Stimulated activated CD4-positive, alpha-beta T cell treated with anti-CD3 and anti-CD28 coated beads, Interleukin-2, amount 100 ng/mL, for 24 hours (primary cell): ENCODE data around the gene PRKAG2.
"Not testable (repeated sequence)": the region's sequence is repeated elsewhere in the genome, so short reads cannot be mapped to it uniquely, and the experiment has no call there.

Experiments
- DNase-seq, 2 donors: peaks; one replicate each; pipeline ENCODE4 v3.0.0-alpha.2; 2020

Gene PRKAG2

DNA sequence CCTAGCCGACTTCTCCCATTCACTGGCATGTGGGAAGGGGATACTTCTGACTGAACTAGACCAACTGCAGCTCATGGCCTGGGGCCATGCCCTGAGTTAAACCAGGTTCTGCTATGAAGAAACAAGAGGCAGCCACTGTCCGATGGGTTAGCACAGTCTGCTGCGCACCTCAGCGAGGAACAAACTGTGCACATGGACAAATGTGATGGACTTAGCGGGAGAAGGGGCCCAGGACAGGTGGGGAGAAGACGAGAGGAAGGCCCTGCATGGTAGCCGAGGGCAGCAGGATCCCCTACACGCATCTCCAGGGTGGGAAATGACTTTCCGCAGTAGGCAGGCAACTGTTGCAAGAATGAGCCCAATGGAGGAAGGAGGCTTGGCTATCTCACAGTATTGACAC, 115.0 kb downstream of the PRKAG2 start:
- no peak for DNase-seq

DNA sequence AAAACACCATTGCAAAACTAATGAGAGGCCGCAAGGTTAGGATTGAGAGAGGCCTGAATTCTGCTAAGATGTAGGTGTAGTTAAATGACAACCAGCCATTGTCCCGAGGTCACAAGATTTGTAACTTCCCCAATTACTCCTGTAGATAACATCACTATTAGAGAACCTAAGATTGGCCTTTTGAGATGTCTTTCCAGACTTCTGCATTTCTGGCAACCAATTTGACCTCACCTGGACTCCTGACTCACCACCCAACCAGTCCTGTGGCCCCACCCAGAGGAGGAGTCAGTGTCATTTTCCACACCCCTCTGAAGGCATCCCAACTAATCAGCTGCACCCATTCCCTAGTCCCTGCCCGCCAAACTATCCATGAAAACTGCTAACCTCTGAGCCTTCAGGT, 115.7 kb downstream of the PRKAG2 start:
- no peak for DNase-seq

DNA sequence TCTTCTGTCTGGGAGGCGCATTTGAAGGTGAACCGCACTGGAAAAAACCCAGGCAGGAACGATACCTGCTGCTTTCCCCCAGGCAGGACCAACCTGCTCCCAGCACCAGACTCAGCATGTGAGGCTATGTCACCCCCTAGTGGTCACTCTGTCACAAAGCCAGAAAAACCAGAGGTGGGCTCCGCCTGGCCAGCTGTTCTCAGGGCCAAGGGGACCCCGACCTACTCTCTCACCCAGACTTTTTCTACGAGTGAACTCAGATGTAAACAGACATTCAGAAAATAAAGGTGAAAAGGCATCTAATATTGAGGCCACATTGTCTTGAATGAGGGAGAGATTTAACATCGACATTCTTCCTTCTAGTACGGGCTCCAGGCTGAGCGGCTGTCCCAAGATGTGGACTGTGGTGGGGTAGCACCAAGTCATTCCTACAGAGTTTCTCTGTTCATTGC, 117.3 kb downstream of the PRKAG2 start:
- DNase-seq: peak; percentile 56 to 70

DNA sequence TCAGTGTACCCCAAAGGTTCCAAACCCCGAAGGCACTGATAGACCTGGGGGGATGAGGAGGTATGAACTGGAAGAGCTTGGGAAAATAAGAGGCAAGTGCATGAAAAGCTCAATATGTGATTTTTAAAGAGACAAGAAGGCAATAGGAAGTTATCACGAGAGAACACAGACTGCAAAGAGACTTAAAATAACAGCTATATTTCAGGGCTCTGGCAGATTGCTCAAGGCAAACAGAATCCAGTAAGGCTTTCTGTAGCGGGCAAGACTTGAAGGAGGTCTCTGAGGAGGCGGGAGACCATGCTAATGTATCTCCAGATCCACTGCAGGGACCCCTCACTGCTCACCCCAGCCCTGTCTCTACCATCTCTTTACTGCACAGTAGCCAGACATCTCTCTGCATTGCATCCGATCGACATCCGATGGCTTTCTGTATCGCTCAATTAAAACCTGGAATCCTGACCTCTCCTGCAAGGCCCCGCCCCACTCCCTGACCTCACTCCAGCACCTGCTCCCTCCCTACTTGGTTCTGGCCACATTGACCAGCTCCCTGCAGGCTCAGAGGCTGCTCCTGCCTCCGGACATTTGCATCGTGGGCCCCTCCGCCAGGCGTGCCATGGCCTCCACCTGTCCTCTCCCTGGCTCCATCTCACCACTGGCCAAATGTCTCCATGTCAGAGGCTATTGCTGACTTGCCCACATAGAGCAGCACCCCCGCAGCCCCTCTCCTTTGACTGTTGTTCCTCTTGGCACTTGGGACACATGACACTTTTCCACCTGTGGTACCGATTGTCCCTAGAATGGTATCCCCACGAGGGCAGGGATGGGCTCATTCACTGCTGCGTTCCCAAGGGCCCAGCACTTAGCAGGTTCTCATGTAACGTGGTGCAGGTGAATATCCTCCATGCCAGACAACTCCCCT, 118.0 kb downstream of the PRKAG2 start:
- DNase-seq: no peak

DNA sequence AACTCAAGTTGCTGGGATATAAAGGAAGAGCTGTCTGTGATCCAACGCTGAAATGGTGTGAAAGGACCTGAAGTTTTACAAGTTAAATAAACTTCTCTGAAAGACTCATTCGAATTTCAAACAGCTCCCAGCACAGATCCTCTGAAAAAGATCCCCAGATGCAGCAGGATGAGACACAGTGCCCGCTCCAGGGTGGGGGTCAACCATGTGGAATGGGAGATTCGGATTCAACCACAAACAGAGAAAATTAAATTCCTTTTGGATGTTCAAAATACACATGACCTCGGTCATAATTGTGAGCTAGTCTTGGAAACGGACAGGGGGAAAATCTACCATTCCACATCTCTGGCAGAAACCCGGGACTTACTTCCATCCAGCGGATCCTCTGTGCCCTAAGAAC, 119.6 kb downstream of the PRKAG2 start:
- no peak for DNase-seq

DNA sequence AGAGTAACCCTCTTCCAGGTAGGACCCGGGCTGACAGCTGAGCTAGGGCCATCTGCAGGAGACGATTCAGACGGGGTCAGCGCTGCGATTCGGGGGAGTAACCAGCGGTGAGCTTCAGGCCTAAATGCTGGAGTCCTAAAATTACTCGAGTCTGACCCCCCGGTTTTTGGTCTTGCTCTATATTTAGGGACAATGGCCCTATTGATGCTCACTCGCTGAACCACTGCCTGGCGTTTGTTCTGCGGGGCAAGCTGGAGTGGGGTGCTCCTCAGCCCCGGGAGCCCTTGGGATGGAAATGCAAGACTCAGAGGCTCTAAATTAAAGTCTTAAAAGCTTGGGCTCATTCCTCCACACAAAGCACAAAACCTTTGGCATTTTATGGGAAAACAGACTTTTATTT, 120.0 kb downstream of the PRKAG2 start:
- no peak for DNase-seq

DNA sequence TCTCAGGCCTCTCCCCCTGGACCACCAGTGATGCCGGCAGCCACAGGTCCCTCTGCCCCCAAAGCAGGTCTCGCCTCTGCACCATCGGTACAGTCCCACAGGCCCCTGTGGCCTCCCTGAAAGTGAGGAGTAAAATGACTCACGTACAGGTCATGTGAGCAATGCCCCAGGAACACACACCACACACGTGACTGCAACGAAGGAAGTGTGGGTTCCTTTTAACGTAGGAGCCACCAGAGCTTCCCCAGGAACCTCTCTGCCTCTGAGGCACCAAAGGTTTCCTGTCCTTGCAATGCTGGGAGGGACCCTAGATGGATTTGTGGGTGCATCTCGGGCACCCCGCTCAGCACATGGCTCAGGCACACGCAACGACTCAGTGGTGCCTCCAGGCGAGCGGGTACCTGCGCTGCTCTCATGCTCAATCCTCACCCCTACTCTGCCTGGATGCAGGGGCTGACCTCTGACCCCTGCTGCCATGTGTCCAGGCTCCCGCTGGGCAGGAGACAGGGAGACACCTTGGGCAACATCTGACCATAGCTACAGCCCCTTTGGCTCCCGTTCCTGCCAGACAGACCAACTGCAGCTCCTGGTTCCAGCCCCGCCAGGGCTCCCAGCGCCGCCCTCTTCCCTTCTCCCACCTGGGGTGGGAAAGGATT, 120.7 kb downstream of the PRKAG2 start:
- DNase-seq: peak; percentile 65 to 68

DNA sequence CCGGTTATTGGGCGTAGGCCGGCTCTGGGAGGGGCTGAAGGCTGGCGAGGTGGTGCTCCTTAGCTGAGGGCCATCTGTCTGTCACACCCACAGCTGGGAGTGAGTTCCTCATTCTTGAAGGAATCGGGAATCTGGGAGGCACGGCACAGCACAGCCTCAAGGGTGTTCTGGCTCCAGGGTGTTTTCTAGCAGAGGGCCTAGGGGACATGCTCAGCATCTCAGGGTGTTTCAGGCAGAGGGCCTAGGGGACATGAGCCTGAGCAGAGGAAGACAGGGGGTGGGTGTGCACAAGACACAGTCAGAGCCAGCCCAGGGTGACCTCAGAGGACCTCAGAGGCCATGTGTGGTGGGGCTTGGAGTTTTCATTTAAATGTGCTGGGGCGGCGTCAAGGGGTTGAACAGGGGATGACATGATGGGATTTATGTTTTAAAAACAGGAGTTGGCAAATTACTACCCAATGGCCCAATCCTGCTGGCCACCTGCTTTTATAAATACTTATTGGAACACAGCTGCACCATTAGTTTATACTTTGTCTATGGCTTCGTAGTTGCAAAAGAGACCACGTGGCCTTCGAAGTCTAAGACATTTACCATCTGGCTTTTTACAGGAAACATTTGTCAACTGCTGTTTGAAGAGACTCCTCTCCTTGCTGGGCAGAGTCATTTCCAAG, 121.6 kb downstream of the PRKAG2 start:
- no peak for DNase-seq

DNA sequence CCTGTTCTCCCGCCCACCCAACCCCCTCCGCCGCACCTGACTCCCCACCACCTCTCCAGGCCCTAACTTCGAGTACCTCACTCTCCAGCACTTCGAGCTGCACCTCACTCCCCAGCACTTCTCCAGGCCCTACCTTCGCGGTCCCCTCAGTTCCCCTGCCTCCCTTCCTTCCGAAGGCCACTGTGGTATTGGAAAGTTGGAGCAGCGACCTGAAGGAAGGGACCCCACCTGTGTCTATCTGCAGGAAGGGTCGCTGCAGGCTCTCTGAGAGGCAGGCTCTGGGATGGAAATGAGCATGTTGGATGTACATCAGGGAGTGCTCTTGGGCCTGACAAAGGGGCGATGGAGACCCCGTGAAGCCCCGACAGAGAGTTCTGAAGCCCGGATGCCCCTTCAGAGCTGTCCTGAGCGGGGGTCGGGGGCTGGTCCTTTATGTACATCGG, 122.2 kb downstream of the PRKAG2 start:
- no peak for DNase-seq

DNA sequence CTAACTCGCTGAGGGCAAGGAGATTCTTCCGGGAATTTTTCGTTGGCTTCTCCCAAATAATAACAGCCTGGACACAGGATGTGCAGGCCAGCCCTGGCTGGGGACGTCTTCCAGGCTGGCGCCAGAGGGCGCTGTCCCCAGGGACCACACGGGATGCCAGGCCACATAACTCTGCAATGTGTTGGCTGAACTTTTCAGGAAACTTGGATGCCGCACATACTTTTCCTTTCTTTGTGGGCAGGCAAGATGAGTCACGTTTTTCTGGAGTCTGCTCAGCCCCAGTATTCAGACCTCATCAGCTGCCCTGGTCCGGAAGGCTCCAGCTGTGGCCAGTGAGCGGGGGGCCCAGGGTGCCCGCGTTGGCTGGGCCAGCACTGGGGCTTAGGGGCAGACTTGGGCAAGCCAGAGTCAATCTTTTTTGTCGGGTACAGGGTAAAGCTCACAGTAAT, 122.7 kb downstream of the PRKAG2 start:
- peak in 1 of 2 donors; percentile 28 for DNase-seq

DNA sequence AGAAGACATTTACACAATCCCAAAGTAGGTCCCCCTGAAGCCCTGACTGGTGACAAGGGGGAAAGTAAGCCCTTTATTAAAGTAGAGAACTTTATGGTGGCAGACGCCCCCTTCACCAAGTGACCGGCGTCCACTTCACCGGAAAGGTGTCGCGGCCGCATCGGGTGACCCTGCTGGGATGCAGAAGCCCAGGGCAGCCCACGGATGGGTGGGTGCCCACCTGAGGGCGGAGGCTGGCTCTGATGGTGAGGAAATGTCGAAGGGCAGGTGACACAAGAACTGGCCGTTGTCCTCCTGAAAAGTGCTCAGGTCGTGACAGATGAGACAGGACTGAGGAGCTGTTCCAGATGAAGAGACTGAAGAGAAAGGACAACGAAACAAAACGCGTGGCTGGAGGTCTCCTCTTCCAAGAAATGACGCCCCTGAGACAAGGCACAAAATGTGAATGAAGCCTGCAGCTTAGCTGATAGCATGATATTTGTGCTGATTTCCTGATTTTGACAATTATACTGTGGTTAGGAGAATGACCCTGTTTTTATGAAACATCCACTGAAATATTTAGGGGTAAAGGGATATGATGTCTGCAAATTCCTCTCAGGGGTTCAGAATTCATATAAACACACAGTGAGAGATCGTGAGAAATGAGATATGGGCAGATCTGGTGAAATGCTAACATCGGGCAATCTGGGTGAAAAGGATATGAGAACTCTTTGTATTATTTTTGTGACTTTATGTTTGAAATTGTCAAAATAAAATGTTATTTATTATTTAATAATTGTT, 123.9 kb downstream of the PRKAG2 start:
- no peak for DNase-seq

DNA sequence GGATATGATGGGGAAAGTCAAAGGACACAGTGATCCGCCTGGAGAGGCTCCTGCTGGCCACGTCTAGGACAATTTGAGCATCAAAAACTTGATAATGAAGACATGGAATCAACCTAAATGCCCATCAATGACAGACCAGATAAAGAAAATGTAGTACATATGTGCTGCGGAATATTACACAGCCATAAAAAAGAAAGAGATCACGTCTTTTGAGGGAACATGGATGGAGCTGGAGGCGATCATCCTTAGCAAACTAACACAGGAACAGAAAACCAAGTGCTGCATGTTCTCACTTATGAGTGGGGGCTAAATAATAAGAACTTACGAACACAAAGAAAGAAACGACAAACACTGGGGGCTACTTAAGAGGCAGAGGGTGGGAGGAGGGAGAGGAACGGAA, 124.9 kb downstream of the PRKAG2 start:
- DNase-seq: no peak

DNA sequence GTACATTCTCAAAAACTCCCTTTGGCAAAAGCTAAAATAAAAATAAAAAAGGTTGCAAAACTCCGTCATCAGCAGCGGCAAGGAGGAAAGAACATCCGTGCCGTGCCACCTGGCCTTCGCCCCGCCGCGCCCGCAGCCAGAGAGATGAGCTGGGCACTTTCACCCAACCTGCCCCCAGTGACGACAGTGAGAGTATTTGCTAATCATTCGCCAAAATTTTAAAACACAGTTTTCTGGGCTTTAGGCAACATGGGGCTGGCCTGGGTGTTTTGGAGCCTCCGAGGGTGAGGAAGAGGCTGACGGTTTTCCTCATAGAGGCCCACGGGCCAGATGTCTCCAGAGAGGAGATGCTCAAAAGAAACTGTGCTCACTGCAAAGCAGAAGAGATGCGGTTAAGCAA, 128.2 kb downstream of the PRKAG2 start:
- no peak for DNase-seq

DNA sequence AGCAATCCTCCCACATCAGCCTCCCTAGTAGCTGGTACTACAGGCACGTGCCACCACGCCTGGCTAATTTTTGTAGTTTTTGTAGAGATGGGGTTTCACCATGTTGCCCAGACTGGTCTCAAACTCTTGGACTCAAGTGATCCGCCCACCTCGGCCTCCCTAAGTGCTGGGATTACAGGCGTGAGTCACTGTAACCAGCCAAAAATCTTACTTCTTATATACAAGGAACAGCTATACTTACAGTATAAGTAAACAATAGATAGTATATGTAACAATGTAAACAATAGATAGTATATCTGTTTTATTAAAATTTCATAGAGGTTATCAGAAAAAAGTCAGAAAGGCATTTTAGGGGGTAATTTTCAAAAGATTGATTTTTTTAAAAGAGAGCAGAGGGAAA, 128.9 kb downstream of the PRKAG2 start:
- DNase-seq: not testable (repeated sequence)

DNA sequence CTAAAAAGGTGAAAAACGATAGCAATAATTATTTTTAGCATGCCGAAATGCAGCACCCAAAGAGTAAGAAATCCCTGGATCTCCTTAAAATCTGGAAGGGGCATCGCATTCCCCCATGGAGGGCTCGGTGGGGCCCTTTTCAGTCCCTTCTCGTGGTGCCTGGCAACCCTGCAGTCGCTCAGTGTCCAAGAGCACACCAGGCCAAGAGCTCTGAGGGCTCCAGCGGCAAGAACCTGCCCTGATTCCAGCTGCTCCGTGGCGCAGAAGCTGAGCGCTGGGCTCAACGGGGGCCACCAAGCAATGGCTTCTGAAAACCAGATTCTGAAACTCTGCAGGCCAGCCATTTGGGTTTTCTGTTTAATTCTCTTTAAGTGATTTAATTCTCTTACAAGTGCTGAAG, 131.2 kb downstream of the PRKAG2 start:
- DNase-seq: no peak

DNA sequence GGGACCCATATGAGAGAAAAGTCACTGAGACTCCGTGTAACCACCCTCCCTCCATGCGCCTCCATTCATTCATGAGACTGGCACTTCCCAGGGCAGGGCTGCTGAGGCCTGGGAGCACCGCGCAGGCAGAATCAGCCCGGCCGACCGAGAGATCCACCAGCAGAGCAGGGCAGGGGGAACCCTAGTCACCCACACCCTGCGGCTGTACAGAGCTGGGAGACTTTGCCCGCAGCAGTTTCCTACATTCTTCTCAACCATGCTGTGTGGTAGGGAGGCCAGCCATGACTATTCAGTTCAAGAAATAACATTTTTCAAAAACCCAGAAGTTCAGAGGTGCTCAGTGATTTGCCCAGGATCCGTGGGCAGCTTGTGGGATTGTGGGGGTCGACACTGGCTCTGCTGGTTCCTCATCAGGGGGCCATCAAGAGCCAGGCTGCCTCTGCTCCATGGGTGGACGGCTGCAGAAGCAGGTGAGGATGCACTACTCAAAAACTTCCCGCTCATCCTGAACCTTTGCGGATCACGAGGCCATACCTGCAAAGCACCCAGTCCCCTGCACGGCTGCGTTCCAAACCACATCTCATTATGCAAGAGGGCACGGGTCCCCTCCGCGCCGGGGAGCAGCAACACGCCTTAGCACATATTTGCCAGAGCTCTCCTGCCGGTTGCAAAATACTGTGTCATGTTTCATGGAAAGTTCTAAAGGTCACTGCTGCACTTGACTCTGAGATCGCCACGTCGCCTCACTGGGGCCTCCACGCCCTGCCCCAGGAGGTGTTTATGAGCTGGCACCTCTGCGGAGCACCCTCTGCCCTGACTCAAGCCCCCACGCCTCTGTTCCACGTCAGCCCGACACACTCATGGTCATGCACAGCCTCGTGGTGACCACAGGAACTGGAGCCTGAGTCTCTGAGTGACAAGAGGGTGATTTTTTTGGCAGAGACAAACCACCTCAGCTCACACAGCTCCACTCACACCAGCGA, 132.0 kb downstream of the PRKAG2 start:
- peak; percentile 27 to 40 for DNase-seq

DNA sequence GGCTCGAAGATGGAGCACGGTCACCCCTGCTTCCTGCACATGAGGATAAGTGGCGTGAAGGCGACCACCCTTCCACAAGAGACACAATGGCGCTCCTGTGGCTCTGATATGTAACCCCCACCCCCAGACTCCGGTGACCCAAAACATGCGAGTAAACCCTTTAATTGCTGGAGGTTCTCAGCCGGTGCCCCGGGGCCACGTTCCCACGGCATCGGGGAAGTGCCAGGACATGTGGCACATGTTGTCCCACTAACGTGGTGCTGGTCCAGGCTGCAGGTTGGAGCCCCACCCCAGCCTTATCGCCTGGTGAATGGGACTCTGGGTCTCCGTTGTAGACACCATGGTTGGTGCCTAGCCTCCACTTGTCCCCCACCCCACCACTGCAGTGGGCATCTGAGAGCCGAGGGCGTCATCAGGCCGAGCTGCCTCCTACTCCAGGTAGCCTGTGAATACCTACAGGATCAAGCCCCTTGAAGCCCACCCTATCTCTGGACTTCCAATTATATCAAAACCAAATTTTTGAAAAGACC, 132.8 kb downstream of the PRKAG2 start:
- no peak for DNase-seq

DNA sequence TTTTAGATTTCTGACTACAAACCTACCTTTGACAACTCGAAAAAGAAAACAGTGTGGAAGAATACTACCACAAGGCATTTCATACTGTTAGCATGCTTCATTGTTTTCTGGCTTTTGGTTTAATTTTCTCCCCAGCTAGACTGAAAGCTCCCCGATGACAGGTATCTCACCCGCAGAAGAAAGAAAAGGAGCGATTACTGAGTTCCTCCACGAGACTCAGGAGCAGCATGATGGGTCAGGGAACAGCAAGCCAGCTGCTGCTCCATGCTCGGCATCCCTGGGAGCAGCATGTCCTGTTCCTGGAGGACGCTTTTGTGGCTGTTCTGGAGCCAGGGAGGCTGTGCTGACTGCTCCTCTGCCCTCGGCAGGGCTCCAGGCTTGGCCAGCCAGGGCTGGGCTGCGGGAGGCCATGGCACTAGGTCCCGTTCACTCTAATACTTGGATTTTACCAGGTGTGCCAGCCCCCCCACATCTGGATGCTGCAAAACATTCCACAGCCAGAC, 133.4 kb downstream of the PRKAG2 start:
- DNase-seq: no peak

DNA sequence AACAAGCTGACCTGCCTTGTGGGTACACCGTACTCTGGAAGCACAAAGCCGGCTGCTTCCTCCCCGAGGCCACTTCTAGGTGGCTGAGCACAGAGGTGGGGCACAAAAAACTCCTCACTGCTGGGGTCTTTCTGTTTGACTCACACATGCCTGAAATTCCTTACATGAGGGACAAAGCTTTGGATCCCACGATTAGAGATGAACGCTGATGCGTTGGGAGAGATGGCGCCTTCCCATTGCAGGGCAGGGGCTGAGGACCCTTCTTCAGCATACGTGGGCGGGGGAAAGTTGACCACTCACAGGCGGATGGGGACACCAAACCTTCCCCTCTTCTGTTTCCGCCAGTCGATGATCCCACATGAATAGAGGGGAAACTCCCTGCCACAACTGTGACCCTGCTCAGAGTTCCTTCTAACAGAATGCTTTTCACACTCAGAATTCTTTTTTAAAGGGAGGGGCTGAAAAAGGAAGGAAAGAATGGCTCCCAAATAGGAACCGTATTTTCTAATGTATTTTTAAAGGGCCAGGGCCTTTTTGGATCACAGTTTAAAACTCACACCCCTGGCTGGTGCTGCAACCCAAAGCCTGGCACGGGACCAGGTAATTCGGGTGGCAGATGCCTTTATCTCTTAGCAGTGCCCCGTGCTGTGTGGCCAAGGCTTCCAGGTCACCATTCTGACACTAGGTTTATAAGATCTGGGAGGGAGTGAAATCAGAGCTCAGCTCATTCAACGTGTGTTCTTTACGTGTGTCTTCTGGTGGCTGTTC, 134.0 kb downstream of the PRKAG2 start:
- DNase-seq: no peak

DNA sequence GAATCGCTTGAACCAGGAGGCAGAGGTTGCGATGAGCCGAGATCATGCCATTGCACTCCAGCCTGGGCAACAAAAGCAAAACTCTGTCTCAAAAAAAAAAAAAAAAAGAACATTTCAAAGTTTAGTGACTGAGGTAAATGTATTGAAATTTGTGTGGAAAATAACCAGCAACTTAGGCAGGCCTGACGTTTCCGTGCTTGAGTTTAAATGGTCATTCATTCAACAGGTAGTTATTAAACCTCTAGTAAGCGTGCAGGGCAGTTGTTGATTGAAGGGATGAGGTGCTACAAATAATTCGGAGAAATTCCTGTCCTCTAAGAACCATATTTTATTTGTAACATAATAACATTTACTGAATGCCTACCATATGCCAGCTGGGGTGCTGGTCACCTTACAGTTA, 135.3 kb downstream of the PRKAG2 start:
- no peak for DNase-seq
